HepG2 (cell line): Measurements from ENCODE around the gene P4HTM. TPM values are rescaled to one million over a fixed set of nuclear protein-coding genes. Genes with fewer than 3 reads are reported as not detected.

ENCODE experiments used
- DNMT3B ChIP-seq: conservative IDR thresholded peaks from 2 replicates; pipeline ENCODE4 v1.6.1; 2016; ENCODE audit warnings: missing biosample characterization, control low read depth
- FOXP4 ChIP-seq: sonication (generic); formaldehyde crosslinking; IDR thresholded peaks from 2 replicates; pipeline ENCODE4 v1.4.0; 2020; ENCODE audit warnings: missing genetic modification reagents
- GRHL1 ChIP-seq: sonication (generic); formaldehyde crosslinking; conservative IDR thresholded peaks from 2 replicates; pipeline ENCODE4 v1.8.0; 2022; ENCODE audit warnings: missing genetic modification reagents
- IKZF4 ChIP-seq: sonication (generic); formaldehyde crosslinking; IDR thresholded peaks from 2 replicates; pipeline ENCODE4 v1.5.1; 2020; ENCODE audit warnings: borderline replicate concordance, mild to moderate bottlenecking, low read depth, missing genetic modification reagents; ENCODE audit errors: not compliant biosample characterization
- KDM4B ChIP-seq: sonication (generic); formaldehyde crosslinking; IDR thresholded peaks from 2 replicates; pipeline ENCODE4 v1.4.0; 2020; ENCODE audit warnings: missing genetic modification reagents
- ZBTB26 ChIP-seq: IDR thresholded peaks from 2 replicates; pipeline ENCODE4 v1.6.1; 2016; ENCODE audit warnings: missing compliant biosample characterization, missing genetic modification reagents, borderline replicate concordance
- ZNF281 ChIP-seq: sonication (generic); formaldehyde crosslinking; IDR thresholded peaks from 2 replicates; pipeline ENCODE4 v1.4.0; 2020; ENCODE audit warnings: missing genetic modification reagents, borderline replicate concordance
- ZNF407 ChIP-seq: sonication (generic); formaldehyde crosslinking; IDR thresholded peaks from one replicate; pipeline ENCODE4 v1.5.1; 2020; ENCODE audit warnings: mild to moderate bottlenecking, missing genetic modification reagents; ENCODE audit errors: not compliant biosample characterization
- ZNF484 ChIP-seq: sonication (generic); formaldehyde crosslinking; IDR thresholded peaks from 2 replicates; pipeline ENCODE4 v1.5.1; 2020; ENCODE audit warnings: mild to moderate bottlenecking, low read depth, missing genetic modification reagents, borderline replicate concordance
- ZNF567 ChIP-seq: sonication (generic); formaldehyde crosslinking; IDR thresholded peaks from 2 replicates; pipeline ENCODE4 v1.8.1; 2023; ENCODE audit warnings: mild to moderate bottlenecking, missing genetic modification reagents, borderline replicate concordance
- polyA plus RNA-seq, 8 experiments: library from polyadenylated mRNA; depleted of rRNA in 3 of 8; stranded (reverse) in 7 of 8; unstranded in 1 of 8; fragments of >200 nt; fragmentation: Illumina TruSeq in 4 of 8; extraction: Trizol in 4 of 8; gene quantifications; 2 replicates each; pipeline versions ENCODE4 v1.2.1 to v1.2.3, GENCODE V29; 2011 to 2016; ENCODE audit warnings: low read depth in 4 of 8, missing spikeins in 1 of 8, mixed read lengths in 1 of 8; ENCODE audit not compliant: insufficient read depth in 1 of 8
- total RNA-seq, 5 experiments: library from RNA; depleted of rRNA; stranded (reverse); fragments of >200 nt; fragmentation: Illumina TruSeq; extraction: Trizol; gene quantifications; 2 replicates each; pipeline ENCODE4 v1.2.3, GENCODE V29; 2016; ENCODE audit warnings: low read depth in 1 of 5

P4HTM gene
- total and polyA plus RNA-seq, 2 of the 13 experiments (the other 11 are each of a cell fraction or from before 2014, with no cell fraction given): 0.01 TPM; not detected in 1

DNA sequence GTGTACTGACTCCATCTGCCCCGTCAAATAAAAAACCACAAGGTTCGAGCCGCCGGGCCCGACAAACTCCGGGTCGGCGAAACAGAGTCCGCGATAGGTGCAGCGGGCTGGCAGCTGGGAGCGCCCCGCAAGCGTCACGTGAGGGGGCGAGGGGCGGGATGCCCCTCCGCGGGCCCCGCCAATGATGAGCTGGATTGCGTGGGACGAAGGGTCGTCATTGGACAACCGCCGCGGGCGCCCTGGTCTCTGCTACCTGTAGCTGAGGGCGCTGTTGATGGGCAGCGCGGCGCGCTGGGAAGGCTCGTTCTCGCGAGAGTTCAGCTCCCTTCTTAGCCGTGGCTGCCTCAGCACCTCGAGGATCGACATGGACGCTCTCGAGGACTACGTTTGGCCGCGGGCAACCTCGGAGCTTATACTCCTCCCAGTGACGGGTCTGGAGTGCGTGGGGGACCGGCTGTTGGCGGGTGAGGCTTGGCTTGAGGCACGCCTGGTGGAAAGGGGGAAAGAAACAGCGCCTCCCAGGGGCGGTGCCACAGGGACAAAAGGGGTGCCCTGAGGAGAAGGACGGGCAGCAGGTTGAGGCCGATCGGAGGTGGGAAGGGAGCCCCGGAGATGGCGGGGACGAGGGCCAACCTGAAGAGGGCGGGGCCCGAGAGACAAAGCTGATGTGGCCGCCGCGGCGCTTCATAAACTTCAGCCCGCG, 17.2 kb downstream of the P4HTM start, which contains the start of gene WDR6 (continued):
- TF ChIP-seq ZNF281 (CRISPR knock-in tag) (no peak), ZNF567 (CRISPR knock-in tag) (no peak), GRHL1 (CRISPR knock-in tag) (no peak), FOXP4 (0 out of 2 replicates have a peak, but pooled peaks have one; percentile 45), IKZF4 (CRISPR knock-in tag) (peak; percentile 86), ZNF407 (peak; percentile 53), ZBTB26 (no peak; the same call in 1 of the 2 replicates), DNMT3B (CRISPR knock-in tag) (0 out of 2 replicates have a peak, but pooled peaks have one; percentile 26), ZNF484 (CRISPR knock-in tag) (no peak), KDM4B (CRISPR knock-in tag) (no peak)
